Measurements from ENCODE around the gene PTDSS2. TPM values are rescaled to one million over a fixed set of nuclear protein-coding genes. Genes with fewer than 3 reads are reported as not detected.

PTDSS2 gene
- total and polyA plus RNA-seq, 8 donors = 11.3 to 44.7 (median 15.7) TPM

DNA sequence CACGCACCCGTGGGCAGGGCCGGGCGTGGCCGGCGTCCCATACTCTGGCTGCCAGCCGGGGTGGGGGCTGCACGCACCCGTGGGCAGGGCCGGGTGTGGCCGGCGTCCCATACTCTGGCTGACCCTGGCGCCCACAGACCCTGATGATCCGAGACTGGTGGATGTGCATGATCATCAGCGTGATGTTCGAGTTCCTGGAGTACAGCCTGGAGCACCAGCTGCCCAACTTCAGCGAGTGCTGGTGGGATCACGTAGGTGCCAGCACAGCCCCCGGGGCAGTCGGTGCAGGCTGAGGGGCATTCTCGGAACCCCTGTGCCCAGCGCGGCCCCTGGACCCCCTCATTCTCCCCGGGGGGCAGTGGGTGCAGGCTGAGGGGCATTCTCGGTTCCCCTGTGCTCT is 38.0 kb downstream of the PTDSS2 start:
- 89 to 93% methylated on average over 20 to 25 of the region's 25 CpGs for WGBS, 2 donors
- Histone ChIP-seq H3K4me1 (no peaks in the 10 kb centered on the region), H3K4me3 (no peak overlapping the region), H3K9me3 (no peaks in the 10 kb centered on the region), H3K27ac (no peak overlapping the region), H3K36me3 (no peaks in the 10 kb centered on the region), H3K27me3 (no peaks in the 10 kb centered on the region)
- DNase-seq = peak in 2 of 6 donors; percentile 46 to 51
- FAIRE-seq = no peak
- no peak for TF ChIP-seq CTCF (IDR thresholded peaks at IDR 0.05)
- ATAC-seq = no peak
- intact Hi-C loops (cut with DNase I) = no loop called here

GRCh38 chr11:488579-488978 is 38.5 kb downstream of the PTDSS2 start:
- Histone ChIP-seq H3K27ac (no peak overlapping the region), H3K36me3 (no peaks in the 10 kb centered on the region), H3K27me3 (no peaks in the 10 kb centered on the region), H3K4me3 (no peak overlapping the region), H3K4me1 (no peaks in the 10 kb centered on the region), H3K9me3 (no peaks in the 10 kb centered on the region)
- FAIRE-seq (no peak), DNase-seq (peak in 3 of 6 donors; percentile 19 to 70 (median 51)), ATAC-seq (no peak)
- WGBS, 2 donors = 95% methylated on average over 19 of the region's 19 CpGs
- intact Hi-C loops (cut with DNase I) = no loop called here
- no peak for TF ChIP-seq CTCF (IDR thresholded peaks at IDR 0.05)

- intact Hi-C loops (cut with DNase I) = no loop called here
- ATAC-seq (no peak), DNase-seq (peak in 2 of 6 donors; percentile 28 to 65), FAIRE-seq (no peak)
- H3K4me1 ChIP-seq = no peaks in the 10 kb centered on the region
- no peak overlapping the region for H3K4me3 ChIP-seq
- H3K36me3 ChIP-seq = no peaks in the 10 kb centered on the region
- H3K27me3 ChIP-seq = no peaks in the 10 kb centered on the region
- H3K9me3 ChIP-seq = no peaks in the 10 kb centered on the region
- 91 to 93% methylated on average over 19 of the region's 19 CpGs for WGBS, 2 donors
- H3K27ac ChIP-seq = no peak overlapping the region
- TF ChIP-seq CTCF (IDR thresholded peaks at IDR 0.05) = no peak
Observed at GRCh38 chr11:488992-489391, 38.9 kb downstream of the PTDSS2 start.

GRCh38 chr11:489610-490185 is 39.6 kb downstream of the PTDSS2 start:
- no peak for TF ChIP-seq CTCF (IDR thresholded peaks at IDR 0.05)
- ATAC-seq (no peak), DNase-seq (peak in 2 of 6 donors; percentile 27 to 79), FAIRE-seq (no peak)
- Histone ChIP-seq H3K4me3 (no peak overlapping the region), H3K4me1 (no peaks in the 10 kb centered on the region), H3K27ac (no peak overlapping the region), H3K36me3 (peaks cover 0 to 6% (median under 1%) of the 10 kb centered on the region in 3 donors), H3K9me3 (no peaks in the 10 kb centered on the region), H3K27me3 (no peaks in the 10 kb centered on the region)
- 93 to 96% methylated on average over 35 to 37 of the region's 37 CpGs for WGBS, 2 donors
- intact Hi-C loops (cut with DNase I) = no loop called here

DNA sequence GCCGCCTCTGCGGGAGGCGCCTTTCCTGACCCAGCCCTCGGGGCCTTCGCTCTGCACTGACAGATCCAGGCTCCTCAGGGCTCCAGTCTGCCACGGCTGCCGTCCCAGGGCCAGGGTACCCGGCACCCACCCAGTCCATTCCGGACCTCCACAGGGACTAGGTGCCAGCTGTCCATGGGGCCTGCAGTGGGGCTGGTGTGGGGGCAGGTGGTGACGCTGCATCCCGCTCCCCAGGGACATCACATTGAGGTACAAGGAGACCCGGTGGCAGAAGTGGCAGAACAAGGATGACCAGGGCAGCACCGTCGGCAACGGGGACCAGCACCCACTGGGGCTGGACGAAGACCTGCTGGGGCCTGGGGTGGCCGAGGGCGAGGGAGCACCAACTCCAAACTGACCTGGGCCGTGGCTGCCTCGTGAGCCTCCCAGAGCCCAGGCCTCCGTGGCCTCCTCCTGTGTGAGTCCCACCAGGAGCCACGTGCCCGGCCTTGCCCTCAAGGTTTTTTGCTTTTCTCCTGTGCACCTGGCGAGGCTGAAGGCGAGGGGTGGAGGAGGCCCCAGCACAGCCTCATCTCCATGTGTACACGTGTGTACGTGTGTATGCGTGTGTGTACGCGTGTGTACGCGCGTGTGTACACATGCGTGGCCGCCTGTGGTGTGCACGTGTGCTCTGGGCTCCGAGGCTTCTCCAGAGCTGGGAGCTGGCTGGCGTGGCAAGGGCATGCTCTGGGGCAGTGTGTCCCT is 40.3 kb downstream of the PTDSS2 start:
- no peaks in the 10 kb centered on the region for H3K9me3 ChIP-seq
- no peak for FAIRE-seq
- H3K4me1 ChIP-seq = no peaks in the 10 kb centered on the region
- peaks cover 0 to 11% (median 4%) of the 10 kb centered on the region in 3 donors for H3K36me3 ChIP-seq
- no peak for ATAC-seq
- H3K27ac ChIP-seq = no peak overlapping the region
- peak in 1 of 6 donors; percentile 71 for DNase-seq
- no peak overlapping the region for H3K4me3 ChIP-seq
- TF ChIP-seq CTCF (IDR thresholded peaks at IDR 0.05) = no peak
- 93 to 95% methylated on average over 38 of the region's 38 CpGs for WGBS, 2 donors
- H3K27me3 ChIP-seq = no peaks in the 10 kb centered on the region
- intact Hi-C loops (cut with DNase I) = no loop called here
